ENCODE measurements around the gene SNAPC5. TPM values are rescaled to one million over a fixed set of nuclear protein-coding genes. Genes with fewer than 3 reads are reported as not detected.

The SNAPC5 gene, protein sequence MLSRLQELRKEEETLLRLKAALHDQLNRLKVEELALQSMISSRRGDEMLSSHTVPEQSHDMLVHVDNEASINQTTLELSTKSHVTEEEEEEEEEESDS
- polyA plus RNA-seq (2011; rRNA removed) (26.5 and 31.3 TPM in 2 replicates), polyA minus RNA-seq (2011; rRNA and poly(A)+ RNA removed) (7.0 and 9.6 TPM in 2 replicates)

DNA sequence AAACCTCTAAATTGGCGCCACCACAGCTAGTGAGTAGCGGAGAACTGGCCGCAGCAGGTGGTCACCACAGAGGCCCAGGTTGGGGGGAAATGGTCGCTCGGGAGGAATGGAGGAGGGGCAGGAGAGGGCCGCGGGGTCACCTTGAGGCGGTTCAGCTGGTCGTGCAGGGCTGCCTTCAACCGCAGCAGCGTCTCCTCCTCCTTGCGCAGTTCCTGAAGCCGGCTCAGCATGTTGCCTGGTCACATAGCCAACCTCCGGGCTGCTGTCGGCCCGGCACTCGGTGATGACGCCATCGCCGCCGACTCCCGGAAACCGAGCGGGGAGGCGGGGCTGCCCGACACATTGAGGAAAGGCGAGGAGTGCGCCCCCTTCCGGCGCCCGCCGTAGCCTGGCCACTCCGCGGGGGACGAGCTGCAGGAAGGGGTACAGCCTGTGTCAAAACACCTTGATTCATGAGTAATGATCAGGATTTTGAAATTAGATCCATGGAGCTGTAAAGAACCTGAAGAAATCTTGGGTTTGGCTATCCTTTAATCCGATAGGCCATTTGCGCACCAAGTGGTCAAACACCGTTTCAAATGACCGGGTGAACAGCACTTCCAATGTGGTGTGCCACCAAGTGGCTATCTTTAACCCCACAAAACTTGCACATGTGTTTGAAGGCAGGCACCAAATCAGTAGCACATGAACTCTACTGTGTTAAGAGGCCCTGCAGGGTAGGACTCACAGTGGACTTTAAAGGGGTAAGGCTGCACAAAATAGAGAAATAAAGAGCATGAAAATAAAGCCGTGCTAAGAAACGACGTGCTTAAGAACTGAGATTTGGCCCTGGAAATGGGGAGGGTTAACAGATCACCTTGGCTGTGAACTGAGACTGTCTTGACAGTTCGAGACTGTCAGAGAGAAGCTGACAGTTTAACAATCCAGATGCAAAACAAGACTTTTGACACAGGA lies at the start of gene SNAPC5:
TSS of gene SNAPC5 (minus strand) at position 261 of the 954 bp plus-strand sequence. CDS start at position 230, 31 bp downstream.
- ChIA-PET CTCF (interaction anchor here (0.5 to 3.8 kb wide), 35 partner anchors 9 to 886 kb away, joined by 3 to 44 read pairs (median 4); partner anchors contain the start of genes INTS14, LCTL and MAP2K1), POLR2A (interaction anchor here (0.9 to 3.5 kb wide), 3 partner anchors 68 to 111 kb away, joined by 3 to 20 read pairs (median 3); partner anchors contain the start of genes LCTL and MAP2K1)
- TF ChIP-seq, protein P1, sequence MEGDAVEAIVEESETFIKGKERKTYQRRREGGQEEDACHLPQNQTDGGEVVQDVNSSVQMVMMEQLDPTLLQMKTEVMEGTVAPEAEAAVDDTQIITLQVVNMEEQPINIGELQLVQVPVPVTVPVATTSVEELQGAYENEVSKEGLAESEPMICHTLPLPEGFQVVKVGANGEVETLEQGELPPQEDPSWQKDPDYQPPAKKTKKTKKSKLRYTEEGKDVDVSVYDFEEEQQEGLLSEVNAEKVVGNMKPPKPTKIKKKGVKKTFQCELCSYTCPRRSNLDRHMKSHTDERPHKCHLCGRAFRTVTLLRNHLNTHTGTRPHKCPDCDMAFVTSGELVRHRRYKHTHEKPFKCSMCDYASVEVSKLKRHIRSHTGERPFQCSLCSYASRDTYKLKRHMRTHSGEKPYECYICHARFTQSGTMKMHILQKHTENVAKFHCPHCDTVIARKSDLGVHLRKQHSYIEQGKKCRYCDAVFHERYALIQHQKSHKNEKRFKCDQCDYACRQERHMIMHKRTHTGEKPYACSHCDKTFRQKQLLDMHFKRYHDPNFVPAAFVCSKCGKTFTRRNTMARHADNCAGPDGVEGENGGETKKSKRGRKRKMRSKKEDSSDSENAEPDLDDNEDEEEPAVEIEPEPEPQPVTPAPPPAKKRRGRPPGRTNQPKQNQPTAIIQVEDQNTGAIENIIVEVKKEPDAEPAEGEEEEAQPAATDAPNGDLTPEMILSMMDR (IDR thresholded peaks at IDR 0.05; ENCODE audit: low read depth, low read length), result peak; percentile 97
- peak within 1 kb of the TSS; percentile 63 for H3K27ac ChIP-seq (ENCODE audit: low read depth, low read length)
- no peaks in the 10 kb centered on the region for H3K9me3 ChIP-seq (ENCODE audit: control insufficient read depth, insufficient read depth, low read length)
- H3K4me3 ChIP-seq (ENCODE audit: low read depth, low read length), result peak within 1 kb of the TSS; percentile 97
- peak; percentile 82 for DNase-seq (ENCODE audit: low read depth, low spot score)
- H3K27me3 ChIP-seq (ENCODE audit: control insufficient read depth, insufficient read depth, low read length), result no peaks in the 10 kb centered on the region

DNA sequence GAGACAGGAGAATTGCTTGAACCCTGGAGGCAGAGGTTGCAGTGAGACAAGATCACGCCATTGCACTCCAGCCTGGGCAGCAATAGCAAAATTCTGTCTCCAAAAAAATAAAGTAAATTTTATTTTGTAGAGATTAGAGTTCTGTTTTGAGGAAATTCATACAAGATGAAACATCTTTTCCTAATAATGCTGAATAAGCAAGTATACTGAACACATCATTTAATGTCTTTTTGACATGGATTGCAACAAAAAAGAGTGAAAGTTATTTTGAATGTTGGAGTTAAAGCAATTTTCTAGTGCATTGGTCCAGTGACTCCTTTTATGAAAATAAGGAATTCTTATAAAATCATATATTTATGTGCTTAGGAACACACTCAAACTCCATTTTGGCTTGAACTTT lies 47.7 kb upstream of the SNAPC5 start:
- Histone ChIP-seq H3K27me3 (ENCODE audit: control insufficient read depth, insufficient read depth, low read length) (no peaks in the 10 kb centered on the region), H3K27ac (ENCODE audit: low read depth, low read length) (no peak overlapping the region), H3K9me3 (ENCODE audit: control insufficient read depth, insufficient read depth, low read length) (no peaks in the 10 kb centered on the region), H3K4me3 (ENCODE audit: low read depth, low read length) (no peak overlapping the region)
- CTCF ChIA-PET, result no interaction called here
- POLR2A ChIA-PET, result no interaction called here
- TF ChIP-seq, protein P1 (IDR thresholded peaks at IDR 0.05; ENCODE audit: low read depth, low read length), result no peak
- no peak for DNase-seq (ENCODE audit: low read depth, low spot score)

DNA sequence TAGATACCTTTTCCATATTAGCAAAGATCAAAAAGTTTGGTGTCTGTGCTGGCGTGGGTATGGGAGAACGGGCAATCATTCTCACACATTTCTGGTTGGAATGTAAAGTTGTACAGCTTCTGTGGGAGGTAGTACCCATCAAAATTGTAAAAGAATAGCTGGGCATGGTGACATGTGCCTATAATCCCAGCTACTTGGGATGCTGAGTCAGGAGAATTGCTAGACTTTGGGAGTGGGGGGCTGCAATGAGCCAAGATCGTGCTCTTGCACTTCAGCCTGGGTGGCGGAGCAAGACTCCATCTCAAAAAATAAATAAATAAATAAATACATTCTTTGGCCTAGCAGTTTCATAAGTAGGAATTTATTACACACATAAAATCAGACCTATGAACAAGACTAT lies 45.3 kb upstream of the SNAPC5 start:
- Histone ChIP-seq H3K4me3 (ENCODE audit: low read depth, low read length) (no peak overlapping the region), H3K27ac (ENCODE audit: low read depth, low read length) (no peak overlapping the region), H3K9me3 (ENCODE audit: control insufficient read depth, insufficient read depth, low read length) (no peaks in the 10 kb centered on the region), H3K27me3 (ENCODE audit: control insufficient read depth, insufficient read depth, low read length) (no peaks in the 10 kb centered on the region)
- TF ChIP-seq, protein P1 (IDR thresholded peaks at IDR 0.05; ENCODE audit: low read depth, low read length), result no peak
- ChIA-PET POLR2A (no interaction called here), CTCF (interaction anchor here (2.9 kb wide), 1 partner anchor 24 kb away, joined by 12 read pairs; the partner anchor contains the start of gene LCTL)
- no peak for DNase-seq (ENCODE audit: low read depth, low spot score)

DNA sequence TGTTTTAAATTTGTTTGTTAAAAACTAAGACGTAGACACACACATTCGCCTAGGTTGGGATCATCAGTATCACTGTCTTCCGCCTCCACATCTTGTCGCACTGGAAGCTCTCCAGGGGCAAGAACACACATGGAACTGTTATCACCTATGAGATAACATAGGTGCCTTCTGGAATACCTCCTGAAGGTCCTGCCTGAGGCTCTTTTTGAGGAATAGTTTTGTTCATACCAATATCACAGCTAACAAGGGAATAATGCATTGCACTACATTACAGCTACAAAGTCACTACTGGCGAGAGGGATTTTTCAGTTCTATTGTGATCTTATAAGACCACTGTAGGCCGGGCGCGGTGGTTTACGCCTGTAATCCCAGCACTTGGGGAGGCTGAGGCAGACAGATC lies 37.5 kb upstream of the SNAPC5 start:
- CTCF ChIA-PET, result no interaction called here
- TF ChIP-seq, protein P1 (IDR thresholded peaks at IDR 0.05; ENCODE audit: low read depth, low read length), result no peak
- H3K9me3 ChIP-seq (ENCODE audit: control insufficient read depth, insufficient read depth, low read length), result no peaks in the 10 kb centered on the region
- no peak for DNase-seq (ENCODE audit: low read depth, low spot score)
- H3K27me3 ChIP-seq (ENCODE audit: control insufficient read depth, insufficient read depth, low read length), result no peaks in the 10 kb centered on the region
- H3K27ac ChIP-seq (ENCODE audit: low read depth, low read length), result no peak overlapping the region
- POLR2A ChIA-PET, result no interaction called here
- no peak overlapping the region for H3K4me3 ChIP-seq (ENCODE audit: low read depth, low read length)

Measured in AG04450 (cell line).